AG08396 (cell line): Measurements from ENCODE around the gene TSPEAR.
A peak's percentile ranks its signal among the peaks of the same experiment; 100 is the strongest.

Experiments
- DNase-seq: peaks from one replicate; pipeline ENCODE4 v3.0.0; 2012; ENCODE audit warnings: low spot score, mixed read lengths

Gene TSPEAR

DNA sequence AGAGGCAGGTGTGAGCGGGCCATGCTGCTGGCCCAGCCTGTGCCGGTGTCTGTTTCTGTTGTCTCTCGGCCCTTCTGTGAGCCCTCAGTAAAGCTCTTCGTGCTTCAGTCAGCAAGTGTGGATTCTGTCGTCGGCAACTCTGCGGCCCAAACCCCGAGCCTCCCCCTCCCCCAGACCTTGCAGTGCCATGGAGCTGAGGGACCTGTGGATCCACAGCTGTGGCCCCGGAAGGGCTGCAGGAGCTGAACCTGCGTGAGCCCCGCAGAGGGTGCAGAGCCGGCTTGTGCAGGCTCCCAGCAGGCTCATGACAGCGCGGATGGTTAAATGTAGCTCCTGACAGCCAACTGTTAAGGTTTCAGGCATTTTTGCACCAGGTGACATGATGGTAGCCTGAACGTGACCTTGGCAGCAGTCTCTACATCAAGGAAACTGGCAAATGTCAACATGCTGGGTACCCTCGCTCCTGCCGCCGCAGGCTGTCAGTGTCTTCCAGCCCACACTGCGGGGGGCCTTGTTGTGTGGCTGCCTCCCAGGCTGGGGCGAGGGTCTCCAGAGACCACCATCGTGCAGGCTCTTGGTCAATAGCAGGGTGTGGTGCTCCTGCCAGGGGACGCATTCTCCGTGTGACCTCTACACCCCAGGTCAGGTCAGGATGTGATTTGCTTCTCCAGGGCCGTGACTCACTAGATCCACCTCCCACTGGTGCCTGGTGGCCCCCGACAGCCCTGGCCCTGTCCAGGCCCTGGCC, 249.1 kb downstream of the TSPEAR start:
- no peak for DNase-seq

DNA sequence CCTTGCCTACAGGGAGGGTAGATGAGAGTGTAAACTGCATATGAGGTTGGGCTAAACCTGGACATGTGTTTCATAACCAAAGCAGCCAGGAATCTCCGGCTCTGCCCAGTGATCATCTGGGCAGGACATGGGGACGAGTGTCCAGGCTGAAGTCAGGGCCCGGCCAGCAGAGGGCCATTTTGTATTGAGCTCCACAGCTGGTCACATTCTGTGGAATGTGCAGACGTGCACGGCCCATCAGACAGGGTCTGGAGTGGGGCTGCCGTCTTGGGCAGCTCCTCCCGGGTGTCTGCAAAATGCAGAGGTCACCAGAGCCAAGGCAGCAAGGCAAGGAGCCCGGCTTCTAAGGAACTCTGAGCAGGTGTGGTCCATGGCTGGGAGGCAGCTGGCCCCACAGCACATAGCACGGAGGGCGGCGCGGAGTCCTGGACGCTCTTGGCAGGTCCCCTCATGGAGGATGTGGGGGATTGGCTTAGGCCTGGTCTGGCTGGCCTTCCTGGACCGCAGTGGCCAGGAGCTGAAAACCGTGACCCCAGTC, 249.8 kb downstream of the TSPEAR start:
- no peak for DNase-seq

DNA sequence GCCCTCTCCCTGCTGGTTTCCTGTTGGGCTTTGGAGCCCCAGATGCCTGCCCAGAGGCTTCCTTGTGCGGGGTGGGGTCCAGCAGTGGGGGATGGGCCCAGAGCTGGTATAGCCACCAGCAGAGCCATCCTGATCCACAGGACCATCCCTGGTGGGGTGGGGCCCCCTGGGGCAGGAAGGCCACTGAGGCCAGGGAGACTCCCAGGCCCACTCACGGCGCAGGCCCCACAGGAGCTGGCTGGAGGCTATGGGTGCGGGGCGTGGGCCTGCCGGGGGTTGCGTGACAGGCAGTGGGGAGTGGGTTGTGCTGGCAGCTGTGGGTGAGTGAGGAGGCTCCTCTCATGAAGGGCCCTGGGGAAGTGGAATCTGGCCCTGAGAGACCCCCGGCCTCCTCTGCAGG, 250.4 kb downstream of the TSPEAR start:
- no peak for DNase-seq

DNA sequence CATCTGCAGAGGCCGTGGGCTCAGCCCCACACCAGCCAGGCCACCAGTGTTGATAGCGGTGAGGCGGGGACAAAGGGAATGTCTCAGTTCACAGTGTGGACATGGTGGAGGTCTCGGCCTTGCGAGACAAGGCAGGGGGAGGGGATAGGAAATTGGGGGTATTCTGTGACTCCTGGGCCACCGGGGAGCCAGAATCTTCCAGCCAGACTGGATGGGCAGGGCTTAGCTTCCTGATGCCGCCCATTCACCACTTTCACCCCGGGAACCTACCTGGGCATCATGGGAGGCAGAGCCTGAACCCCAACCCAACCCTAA, 251.0 kb downstream of the TSPEAR start:
- no peak for DNase-seq

DNA sequence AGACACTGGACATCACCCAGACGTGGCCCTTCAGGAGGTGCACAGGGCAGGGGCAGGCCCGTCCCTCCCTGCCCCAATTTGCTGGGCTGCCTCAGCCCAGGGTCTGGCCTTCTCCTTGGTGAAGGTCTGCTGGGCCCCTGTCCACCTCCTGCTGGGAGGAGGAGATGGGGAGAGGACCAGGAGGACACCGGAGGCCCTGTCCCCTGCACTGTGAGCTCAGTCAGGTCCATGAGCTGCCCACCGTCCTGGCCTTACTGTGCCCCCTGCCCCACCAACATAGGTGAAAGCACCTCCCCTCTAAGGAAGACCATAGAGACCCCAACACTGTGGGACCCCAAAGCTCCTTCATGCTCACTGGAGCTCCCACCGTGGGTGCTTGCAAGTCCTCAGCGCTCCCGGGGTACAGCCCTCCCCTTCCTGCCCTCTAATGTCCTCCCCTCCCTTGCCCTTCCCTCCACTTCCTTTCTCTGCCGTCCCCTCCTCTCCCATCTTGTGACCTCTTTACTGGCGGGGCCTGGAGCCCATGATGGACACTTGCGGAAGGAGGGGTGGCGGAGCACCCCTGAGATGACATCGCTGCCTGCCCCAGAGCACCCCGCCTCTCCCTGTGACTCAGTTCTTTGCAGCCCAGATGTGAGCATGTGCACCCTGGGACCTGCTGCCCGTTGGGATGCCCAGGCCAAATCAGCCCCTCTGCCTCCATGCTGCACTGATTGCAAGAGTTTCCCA, 251.5 kb downstream of the TSPEAR start:
- DNase-seq: no peak

DNA sequence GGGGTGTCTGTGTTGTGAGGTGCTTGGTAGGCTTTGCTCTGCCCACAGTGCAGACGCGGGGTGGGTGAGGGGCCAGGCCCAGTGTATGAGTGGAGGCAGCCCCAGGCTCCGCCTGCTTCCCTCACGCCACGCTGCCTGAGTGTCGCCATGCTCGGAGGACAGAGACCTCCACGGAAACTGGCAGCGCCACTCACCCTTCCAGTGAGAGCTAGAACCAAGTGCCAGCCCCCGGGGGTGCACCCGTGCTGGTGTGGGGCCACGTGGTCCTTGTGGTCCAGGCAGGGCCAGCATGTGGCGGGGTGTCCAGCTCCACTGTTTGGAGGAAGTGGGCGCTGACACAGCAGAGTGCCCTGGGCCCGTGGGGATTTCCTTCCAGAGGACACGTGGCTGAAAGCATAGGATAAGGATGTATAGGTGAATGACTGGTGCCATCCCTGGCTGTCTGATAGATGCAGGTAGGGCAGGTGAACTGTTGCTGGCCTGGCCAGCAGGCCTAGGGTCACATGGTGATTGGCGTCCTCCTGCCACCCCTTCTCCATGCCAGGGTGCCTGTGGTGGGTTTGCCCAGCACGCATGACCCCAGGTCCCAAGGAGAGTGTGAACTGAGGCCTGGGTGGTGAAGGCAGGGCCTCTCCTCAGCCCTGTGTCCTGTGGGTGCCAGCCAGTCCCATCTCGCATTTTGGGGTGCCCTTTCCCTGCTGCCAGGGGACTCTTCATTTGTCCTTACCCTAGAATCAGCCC, 252.2 kb downstream of the TSPEAR start:
- no peak for DNase-seq

DNA sequence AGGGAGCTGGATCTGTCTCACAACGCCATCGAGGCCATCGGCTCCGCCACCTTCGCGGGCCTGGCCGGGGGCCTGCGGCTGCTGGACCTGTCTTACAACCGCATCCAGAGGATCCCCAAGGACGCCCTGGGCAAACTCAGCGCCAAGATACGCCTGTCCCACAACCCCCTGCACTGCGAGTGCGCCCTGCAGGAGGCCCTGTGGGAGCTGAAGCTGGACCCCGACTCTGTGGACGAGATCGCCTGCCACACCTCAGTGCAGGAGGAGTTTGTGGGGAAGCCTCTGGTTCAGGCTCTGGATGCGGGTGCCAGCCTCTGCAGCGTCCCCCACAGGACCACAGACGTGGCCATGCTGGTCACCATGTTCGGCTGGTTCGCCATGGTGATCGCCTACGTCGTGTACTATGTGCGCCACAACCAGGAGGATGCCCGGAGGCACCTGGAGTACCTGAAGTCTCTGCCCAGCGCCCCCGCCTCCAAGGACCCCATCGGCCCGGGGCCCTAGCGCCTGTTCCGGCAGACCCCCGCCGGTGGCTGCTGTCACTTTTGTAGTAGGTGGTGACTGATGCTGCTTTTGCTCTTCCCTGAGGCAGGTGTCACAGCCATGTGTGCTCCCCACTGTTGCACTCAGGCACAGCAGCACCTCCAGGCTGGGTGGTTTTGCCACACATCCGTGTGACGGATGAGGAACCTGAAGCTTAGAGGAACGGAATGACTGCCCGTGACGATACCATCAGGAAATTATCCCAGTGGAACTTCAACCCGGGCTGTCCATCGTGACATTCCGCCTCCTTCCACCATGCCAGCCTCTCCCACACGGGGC, 254.2 kb downstream of the TSPEAR start:
- DNase-seq: no peak

DNA sequence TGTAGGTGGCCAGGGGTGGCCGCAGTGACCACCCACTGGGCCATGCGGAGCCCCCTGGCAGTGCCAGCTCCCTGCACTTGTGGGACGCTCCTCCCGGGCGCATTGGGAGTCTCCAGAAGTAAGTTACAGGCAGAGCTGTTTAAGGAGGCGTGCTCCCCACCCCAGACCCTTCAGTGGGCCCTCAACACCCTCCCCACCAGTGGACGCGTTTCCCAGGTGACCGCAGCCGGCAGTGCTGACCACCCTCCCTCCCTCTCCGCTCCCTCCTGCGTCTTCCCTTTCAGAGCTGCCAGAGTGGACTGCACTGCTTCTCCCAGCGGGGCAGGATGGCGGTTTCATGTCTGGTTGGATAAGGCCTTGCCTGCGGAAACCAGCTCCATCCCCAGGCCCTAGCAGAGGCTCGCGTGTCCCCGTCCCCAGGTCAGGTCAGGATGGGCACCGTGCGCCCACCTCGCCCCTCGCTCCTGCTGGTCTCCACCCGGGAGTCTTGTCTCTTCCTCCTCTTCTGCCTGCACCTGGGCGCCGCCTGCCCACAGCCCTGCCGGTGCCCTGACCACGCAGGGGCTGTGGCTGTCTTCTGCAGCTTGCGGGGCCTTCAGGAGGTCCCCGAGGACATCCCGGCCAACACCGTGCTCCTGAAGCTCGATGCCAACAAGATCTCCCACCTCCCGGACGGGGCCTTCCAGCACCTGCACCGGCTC, 255.0 kb downstream of the TSPEAR start:
- DNase-seq: no peak

DNA sequence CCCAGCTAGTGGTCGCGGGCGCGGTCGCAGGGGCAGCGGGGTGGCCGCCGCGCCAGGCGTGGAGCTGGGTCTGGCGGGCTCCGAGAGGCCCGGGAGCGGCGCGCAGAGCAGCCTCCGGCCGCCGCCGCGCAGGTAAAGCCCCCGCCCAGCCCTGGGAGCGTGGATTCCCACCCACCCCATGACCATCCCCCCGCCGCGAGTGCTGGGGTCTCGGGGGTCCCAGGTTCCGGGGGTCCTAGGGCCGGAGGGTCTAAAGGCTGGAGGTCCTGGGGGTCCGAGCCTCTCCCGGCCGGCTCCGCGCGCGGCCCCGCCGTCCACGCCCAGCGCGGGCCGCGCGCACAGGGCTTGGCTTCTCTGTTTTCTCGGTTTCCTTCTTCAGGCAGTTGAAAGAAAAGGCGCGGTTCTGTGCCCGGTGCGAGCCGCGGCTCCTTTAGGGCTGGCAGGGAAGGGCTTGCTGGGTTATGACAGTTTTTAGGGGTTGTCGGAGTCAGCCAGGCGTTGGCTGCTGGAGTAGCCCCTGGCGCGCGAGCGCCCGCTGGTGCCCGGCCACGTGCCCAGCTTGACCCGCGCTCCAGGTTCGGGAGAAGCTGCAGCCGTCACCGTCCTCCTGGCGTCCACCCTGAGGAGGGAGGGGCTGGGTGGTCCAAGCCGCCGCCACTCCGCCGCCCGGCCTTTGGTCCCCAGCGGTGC, 255.7 kb downstream of the TSPEAR start:
- peak; percentile 50 for DNase-seq

DNA sequence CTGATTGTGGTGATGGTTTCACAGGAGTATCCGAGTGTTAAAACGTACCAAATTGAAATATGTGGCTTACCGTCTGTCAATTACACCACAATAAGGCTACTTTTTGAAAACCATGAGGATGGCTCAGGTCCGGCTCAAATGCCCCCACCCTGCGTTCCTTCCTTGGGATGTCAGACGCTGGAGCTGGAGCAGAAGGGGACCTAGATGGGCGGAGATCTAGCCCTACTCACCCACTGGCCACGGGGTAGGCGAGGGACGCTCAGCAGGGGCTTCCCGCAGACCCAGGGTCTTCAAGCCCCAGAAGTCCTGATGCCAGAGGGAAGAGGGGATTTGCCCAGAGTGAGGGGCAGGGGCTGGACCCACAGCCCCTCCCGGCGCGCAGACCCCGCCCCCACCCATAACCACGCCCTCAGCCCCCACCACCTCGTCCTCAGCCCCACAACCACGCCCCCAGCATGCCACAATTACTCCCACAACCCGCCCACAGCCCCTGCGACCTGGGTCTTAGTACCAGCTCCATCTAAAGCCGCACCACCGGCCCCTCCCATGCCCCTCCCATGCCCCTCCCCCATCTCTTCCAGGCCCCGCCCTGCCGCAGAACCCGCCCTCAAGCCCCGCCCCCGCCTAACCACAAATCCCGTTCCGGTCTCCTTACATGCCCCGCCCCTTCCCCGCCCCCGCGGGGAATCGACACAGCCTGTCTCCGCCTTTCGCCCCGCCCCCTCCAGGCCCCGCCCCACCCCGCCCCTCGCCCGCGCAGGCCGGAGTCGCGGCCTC, 256.4 kb downstream of the TSPEAR start, which contains the start of gene LRRC3:
LRRC3 (plus strand) TSS at position 764 of the 777 bp plus-strand sequence. CDS start 1,135 bp downstream, outside the sequence.
- DNase-seq: peak; percentile 88

DNA sequence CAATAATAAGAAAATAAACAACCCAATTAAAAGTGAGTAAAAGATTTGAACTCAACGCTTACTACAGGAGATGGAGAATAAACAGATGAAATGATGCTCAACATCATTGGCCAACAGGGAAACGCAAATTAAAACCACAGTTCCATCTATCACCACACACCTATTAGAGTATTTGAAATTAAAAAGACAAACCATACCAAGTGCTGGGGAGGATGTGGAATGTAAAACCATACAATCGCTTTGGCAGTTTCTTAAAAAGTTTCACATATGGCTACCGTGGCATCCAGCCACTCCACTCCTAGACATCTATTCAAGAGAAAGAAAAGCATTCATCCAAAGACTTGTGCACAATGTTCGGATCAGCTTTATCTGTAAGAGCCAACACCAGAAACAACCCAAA, 257.3 kb downstream of the TSPEAR start:
- no peak for DNase-seq

DNA sequence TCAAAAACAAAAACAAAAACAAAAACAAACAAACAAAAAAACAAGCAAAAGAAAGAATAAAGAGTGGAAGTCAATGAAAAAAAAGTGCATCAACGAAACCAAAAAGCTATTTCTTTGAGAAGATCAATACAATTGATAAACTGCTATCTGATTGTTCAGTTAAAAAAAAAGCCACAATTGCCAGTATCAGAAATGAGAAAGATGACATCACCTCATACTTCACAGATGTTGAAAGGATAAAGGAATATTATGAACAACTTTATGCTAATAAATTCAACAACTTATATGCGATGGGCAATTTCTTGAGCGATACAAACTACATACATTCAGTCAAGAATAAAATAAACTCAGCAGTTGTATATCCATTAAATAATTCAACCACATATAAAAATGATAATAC, 258.3 kb downstream of the TSPEAR start:
- no peak for DNase-seq

DNA sequence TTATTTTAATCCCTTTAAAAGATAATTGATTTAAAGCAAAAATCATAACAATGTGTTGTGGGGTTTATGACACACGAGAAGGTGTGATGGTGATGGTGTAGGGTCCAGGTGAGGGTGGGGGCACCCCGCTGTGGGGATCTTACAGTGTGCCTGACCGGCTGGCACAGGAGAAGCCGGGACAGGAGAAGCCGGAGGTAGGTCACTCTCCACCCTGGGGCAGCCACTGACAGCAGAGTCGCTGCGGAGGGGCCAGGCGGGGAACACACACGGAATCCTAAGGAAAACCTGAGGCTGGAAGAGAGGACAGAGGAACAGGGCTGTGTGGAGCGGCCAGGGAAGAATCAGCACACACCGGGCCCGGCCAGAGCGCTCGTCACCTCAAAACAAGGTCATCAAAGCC, 260.4 kb downstream of the TSPEAR start:
- DNase-seq: no peak

DNA sequence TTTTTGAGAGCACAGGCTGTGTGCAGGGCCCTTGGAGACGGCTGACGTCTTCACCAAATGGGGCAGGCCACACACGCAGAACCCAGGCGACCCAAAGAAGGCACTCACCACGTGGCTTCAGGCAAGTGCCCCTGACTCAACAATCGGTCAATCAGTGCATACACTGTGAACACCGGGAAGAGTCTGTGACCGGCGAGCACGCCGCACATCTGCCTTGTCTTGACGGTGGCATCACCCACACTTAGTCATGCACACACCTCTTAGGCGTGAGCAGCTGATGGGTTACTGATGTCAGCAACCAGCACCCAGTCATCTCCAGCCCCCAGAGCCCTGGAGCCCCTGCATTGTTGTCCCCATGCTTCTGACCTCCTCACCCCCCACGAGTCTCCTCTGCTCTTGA, 261.0 kb downstream of the TSPEAR start:
- DNase-seq: no peak

DNA sequence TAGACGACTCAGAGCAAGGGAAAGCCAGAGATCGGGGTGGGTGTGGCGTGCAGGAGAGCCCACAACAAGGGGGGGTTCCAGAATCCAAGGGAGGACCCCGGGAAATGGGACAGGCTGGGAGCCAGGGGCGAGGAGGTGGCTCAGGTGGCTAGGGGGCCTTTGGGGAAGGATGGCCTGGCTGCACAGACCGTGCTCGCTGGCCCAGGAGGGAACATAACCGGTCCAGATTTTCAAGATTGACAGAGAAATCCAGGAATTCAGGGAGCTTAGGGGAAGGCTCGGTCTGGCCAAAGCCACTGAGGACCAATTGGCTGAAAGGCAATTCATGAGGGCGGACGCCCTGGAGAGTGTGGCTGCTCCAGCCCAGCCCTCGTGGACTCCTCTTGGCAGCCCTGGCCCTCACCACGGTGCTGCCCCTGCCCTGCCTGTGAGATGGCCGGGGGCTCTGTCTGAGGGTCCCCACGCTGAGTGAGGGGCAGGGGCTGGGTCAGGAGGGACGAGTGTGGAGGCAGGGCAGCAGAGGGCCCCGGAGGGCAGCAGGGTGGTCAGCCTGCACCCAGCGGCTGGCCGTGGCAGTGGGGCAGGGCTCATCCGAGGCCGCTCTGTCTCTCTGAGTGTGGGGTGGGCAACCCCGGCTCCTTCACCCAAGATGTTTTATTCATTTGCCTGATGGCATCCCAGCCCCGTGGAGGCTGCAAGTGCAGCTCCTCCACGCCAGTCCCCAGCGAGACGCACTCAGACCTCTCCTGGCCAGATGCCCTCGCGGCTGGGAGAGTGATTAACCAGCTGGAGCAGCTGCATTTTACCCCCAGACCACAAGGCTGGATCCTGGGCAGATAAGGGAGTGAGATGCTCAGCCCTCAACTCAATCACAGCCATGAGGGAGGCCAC, 261.7 kb downstream of the TSPEAR start:
- no peak for DNase-seq

DNA sequence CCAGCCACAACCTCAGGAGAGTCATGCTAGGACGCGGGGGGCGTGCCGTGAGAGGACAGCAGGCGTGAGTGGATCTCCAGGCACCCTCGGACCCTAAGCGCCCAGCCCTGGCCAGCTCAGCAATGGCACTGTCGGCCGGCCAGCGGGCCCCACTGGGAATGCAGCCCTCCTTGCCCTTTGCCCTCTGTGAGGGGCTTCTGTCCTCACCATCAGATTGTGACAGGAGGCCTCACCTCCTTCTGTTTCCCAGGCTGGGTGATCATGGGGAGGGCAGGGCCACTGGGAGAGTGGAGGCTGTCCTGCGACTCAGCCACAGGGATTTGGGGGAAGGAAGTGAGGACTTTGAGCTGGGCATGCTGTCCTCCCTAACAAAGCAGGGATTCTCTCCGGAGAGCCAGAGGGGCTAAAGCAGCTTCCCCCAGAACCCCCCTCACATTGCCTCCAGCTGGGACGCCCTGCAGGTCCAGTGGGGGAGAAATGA, 262.7 kb downstream of the TSPEAR start:
- DNase-seq: no peak
